Spinal cord (tissue), 10 donors: ENCODE data around the gene AIFM3. TPM values are rescaled to one million over a fixed set of nuclear protein-coding genes. Genes with fewer than 3 reads are reported as not detected.
"Not testable (repeated sequence)": the region's sequence is repeated elsewhere in the genome, so short reads cannot be mapped to it uniquely, and the experiment has no call there.

Source experiments
- DNase-seq, 6 donors: peaks; one replicate each; pipeline versions ENCODE4 v3.0.0 to v3.0.0-alpha.2; 2013 to 2015; ENCODE audit warnings: low spot score in 6 of 6, low read depth in 4 of 6
- H3K27ac ChIP-seq: one replicate; pipeline ENCODE4 v1.5.1; 2013; ENCODE audit warnings: low read depth, low read length, control low read depth
- H3K27me3 ChIP-seq: one replicate; pipeline ENCODE4 v1.6.1; 2013; ENCODE audit warnings: low read length; ENCODE audit not compliant: control insufficient read depth, insufficient read depth
- H3K36me3 ChIP-seq: one replicate; pipeline ENCODE4 v1.6.1; 2013; ENCODE audit warnings: low read length; ENCODE audit not compliant: control insufficient read depth, insufficient read depth
- H3K4me1 ChIP-seq: one replicate; pipeline ENCODE4 v1.6.1; 2013; ENCODE audit warnings: low read length; ENCODE audit not compliant: control insufficient read depth, insufficient read depth
- H3K4me3 ChIP-seq: one replicate; pipeline ENCODE4 v1.5.1; 2013; ENCODE audit warnings: low read depth, low read length, control low read depth
- H3K9me3 ChIP-seq: one replicate; pipeline ENCODE4 v1.6.1; 2013; ENCODE audit warnings: low read length; ENCODE audit not compliant: control insufficient read depth, insufficient read depth
- WGBS: methylation state at CpG from one replicate; pipeline ENCODE4 v1.1.5; 2013; ENCODE audit warnings: missing lambda C conversion rate; ENCODE audit not compliant: insufficient coverage; 5-methylcytosine and 5-hydroxymethylcytosine counted together
- polyA plus RNA-seq, 2 donors: library from polyadenylated mRNA; unstranded; fragments of 120-200 nt; gene quantifications; one replicate each; pipeline ENCODE4 v1.2.1, GENCODE V29; 2013; ENCODE audit not compliant: insufficient read length in 2 of 2
- total RNA-seq, 2 donors: library from RNA; depleted of rRNA in 1 of 2; stranded (reverse); fragments of 120-200 nt in 1 of 2; fragments of >200 nt in 1 of 2; gene quantifications; one replicate each; pipeline versions ENCODE4 v1.2.3 to v1.2.4, GENCODE V29; 2013 to 2014
- donor health status: healthy.

Gene AIFM3
- total and polyA plus RNA-seq, 4 donors: 29.4 to 147 (median 40.1) TPM

- Histone ChIP-seq H3K27ac (no peak overlapping the region), H3K36me3 (peaks cover 3% of the 10 kb centered on the region), H3K9me3 (no peaks in the 10 kb centered on the region), H3K4me1 (peaks cover 48% of the 10 kb centered on the region), H3K27me3 (peaks cover 12% of the 10 kb centered on the region), H3K4me3 (peak overlapping the region; percentile 27)
- 7% methylated on average over 64 of the region's 65 CpGs for WGBS
- DNase-seq: no peak
These were observed 1.8 kb upstream of the AIFM3 start for GRCh38 chr22:20965104-20965887.

GRCh38 chr22:20965888-20966855, 883 bp upstream of the AIFM3 start:
- no peaks in the 10 kb centered on the region for H3K9me3 ChIP-seq
- H3K27me3 ChIP-seq: peaks cover 12% of the 10 kb centered on the region
- peaks cover 53% of the 10 kb centered on the region for H3K4me1 ChIP-seq
- H3K4me3 ChIP-seq: no peak overlapping the region
- H3K36me3 ChIP-seq: peaks cover 3% of the 10 kb centered on the region
- DNase-seq: no peak
- WGBS: 90% methylated on average over 10 of the region's 13 CpGs
- no peak overlapping the region for H3K27ac ChIP-seq

DNA sequence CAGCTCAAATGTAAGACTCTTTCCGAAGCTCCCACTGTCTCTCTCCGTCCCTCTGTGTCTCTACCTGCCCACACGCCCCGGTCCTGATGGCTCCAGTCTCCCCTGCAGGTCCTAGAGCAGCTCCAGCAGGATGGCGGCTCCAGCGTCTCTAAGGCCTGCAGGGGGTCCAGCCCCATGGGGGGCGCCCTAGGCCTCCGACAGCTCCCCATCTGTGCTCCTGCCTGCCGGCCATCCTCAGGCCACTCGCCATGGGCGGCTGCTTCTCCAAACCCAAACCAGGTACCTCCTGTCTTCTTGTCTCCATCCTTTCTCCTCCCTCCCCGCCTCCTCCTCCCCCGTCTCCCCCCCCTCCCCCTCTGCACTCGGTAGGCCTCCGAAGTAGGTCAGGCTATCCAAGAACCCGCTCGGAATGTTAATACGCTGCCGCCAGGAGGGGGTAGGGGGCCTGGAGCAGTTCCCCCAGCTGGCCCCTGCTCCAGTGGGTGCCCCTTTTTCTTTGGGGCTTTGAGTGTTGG, 699 bp downstream of the AIFM3 start:
- H3K27ac ChIP-seq: peak overlapping the region; percentile 64
- peaks cover 12% of the 10 kb centered on the region for H3K27me3 ChIP-seq
- H3K9me3 ChIP-seq: no peaks in the 10 kb centered on the region
- H3K4me1 ChIP-seq: peaks cover 57% of the 10 kb centered on the region
- peaks cover 3% of the 10 kb centered on the region for H3K36me3 ChIP-seq
- no peak for DNase-seq
- H3K4me3 ChIP-seq: no peak overlapping the region
- WGBS: 25% methylated on average over 11 of the region's 19 CpGs

DNA sequence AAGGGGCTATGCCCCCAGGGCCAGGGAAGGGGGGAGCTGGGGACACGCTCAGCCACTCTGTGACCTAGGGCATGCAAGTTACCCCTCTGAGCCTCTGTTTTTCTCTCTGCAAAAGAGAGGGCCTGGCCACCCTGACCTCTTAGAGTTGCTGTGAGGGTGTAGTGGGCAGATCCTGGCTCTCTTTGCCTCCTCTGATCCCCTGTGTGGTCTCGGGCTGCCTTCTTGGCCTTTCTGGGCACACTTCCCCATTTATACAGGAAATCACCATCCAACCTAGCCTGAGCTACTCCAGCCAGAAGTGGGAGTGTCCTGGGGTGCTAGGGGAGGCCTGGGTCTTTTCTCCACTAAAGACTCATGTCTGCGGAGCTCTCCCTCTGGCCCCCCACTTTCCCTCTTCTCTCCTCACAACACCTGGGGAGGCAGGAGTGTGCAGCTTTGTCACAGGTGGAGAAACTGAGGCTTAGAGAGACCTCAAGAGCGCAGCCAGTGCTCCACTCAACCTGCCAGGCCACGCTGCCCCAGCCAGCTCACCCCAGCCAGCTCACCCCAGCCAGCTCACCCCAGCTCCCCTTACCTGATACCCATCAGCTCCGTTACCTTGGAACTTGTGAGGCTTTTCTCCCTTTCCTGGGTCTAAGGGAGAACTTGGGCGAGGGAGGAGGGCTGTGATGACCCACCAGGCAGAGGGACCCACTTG, 1.4 kb downstream of the AIFM3 start:
- Histone ChIP-seq H3K36me3 (peaks cover 5% of the 10 kb centered on the region), H3K27me3 (peaks cover 12% of the 10 kb centered on the region), H3K9me3 (no peaks in the 10 kb centered on the region), H3K4me3 (no peak overlapping the region), H3K4me1 (peaks cover 57% of the 10 kb centered on the region), H3K27ac (no peak overlapping the region)
- WGBS: 80% methylated on average over 1 of the region's 7 CpGs
- DNase-seq: no peak

GRCh38 chr22:20970939-20971657, 4.0 kb downstream of the AIFM3 start:
- Histone ChIP-seq H3K36me3 (peaks cover 11% of the 10 kb centered on the region), H3K4me1 (peaks cover 41% of the 10 kb centered on the region), H3K4me3 (no peak overlapping the region), H3K9me3 (no peaks in the 10 kb centered on the region), H3K27ac (no peak overlapping the region), H3K27me3 (no peaks in the 10 kb centered on the region)
- DNase-seq: peak in 2 of 6 donors; percentile 44 to 46
- 37% methylated on average over 2 of the region's 4 CpGs for WGBS

- peaks cover 21% of the 10 kb centered on the region for H3K36me3 ChIP-seq
- not testable (repeated sequence) for H3K27me3 ChIP-seq, DNase-seq, H3K27ac ChIP-seq, H3K9me3 ChIP-seq, H3K4me3 ChIP-seq
- peaks cover 30% of the 10 kb centered on the region for H3K4me1 ChIP-seq
- 83% methylated on average over 3 of the region's 11 CpGs for WGBS
These were observed 5.1 kb downstream of the AIFM3 start for GRCh38 chr22:20972014-20972694.

DNA sequence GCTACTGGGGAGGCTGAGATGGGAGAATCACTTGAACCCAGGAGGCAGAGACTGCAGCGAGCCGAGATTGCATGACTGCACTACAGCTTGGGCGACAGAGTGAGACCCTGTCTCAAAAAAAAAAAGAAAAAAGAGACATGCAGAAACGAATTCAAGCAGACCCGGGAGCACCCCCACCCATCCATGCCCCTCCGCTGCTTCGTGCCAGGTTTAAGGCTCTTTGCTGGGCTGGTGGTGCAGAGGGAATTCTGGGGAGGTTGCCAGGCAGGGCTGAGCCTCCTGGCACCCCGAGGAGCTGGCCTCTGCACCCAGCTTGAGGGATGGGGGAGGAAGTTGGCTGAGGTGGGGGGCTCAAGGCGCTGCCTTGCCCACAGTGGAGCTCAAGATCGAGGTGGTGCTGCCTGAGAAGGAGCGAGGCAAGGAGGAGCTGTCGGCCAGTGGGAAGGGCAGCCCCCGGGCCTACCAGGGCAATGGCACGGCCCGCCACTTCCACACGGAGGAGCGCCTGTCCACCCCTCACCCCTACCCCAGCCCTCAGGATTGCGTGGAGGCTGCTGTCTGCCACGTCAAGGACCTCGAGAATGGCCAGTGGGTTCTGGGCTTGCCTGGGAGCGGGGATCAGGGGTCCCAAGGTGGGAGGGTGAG, 6.0 kb downstream of the AIFM3 start:
- WGBS: 77% methylated on average over 14 of the region's 21 CpGs
- DNase-seq: no peak
- no peak overlapping the region for H3K4me3 ChIP-seq

DNA sequence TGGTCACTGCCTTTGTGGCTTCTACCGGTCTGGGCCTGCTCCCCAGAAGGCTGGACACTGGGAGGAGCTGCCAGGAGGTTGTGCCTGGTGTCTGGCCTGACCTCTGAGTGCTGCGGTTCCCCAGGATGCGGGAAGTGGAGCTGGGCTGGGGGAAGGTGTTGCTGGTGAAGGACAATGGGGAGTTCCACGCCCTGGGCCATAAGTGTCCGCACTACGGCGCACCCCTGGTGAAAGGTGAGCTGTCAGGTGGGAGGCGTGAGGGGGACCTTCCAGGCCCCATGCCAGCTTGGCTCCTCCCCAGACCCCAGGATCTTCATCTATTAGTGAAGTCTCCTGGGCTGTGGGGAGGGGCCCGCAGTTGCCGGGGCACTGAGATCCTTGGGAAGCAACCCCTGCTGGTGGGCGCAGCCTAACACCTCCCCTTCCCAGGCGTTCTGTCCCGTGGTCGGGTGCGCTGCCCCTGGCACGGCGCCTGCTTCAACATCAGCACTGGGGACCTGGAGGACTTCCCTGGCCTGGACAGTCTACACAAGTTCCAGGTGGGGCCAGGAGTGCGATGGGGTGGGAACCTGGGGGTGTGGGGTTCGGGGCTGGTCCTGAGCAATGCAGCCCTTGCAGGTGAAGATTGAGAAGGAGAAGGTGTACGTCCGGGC, 6.7 kb downstream of the AIFM3 start:
- Histone ChIP-seq H3K27me3 (no peaks in the 10 kb centered on the region), H3K36me3 (peaks cover 19% of the 10 kb centered on the region), H3K9me3 (no peaks in the 10 kb centered on the region), H3K4me3 (no peak overlapping the region), H3K4me1 (peaks cover 14% of the 10 kb centered on the region), H3K27ac (no peak overlapping the region)
- 59% methylated on average over 20 of the region's 21 CpGs for WGBS
- no peak for DNase-seq

More for the DNA sequence above, 6.0 kb downstream of the AIFM3 start:
- no peaks in the 10 kb centered on the region for H3K27me3 ChIP-seq
- peaks cover 21% of the 10 kb centered on the region for H3K4me1 ChIP-seq
- peaks cover 21% of the 10 kb centered on the region for H3K36me3 ChIP-seq
- no peaks in the 10 kb centered on the region for H3K9me3 ChIP-seq
- H3K27ac ChIP-seq: no peak overlapping the region
